AG09309 (cell line): ENCODE measurements around the gene TGFBR2.

Source experiments
- DNase-seq: peaks from one replicate; pipeline ENCODE4 v3.0.0-alpha.2; 2010; ENCODE audit warnings: low read depth
- H3K4me3 ChIP-seq: 2 replicates; pipeline ENCODE4 v1.5.1; 2011; ENCODE audit warnings: mild to moderate bottlenecking, low read depth, low read length, moderate library complexity; ENCODE audit not compliant: control insufficient read depth
- CTCF ChIP-seq: IDR thresholded peaks from 2 replicates; pipeline ENCODE4 v1.5.1; 2011; ENCODE audit warnings: mild to moderate bottlenecking, low read depth, low read length, inconsistent platforms; ENCODE audit not compliant: insufficient read depth, control insufficient read depth; ENCODE audit errors: missing control alignments

The TGFBR2 gene

DNA sequence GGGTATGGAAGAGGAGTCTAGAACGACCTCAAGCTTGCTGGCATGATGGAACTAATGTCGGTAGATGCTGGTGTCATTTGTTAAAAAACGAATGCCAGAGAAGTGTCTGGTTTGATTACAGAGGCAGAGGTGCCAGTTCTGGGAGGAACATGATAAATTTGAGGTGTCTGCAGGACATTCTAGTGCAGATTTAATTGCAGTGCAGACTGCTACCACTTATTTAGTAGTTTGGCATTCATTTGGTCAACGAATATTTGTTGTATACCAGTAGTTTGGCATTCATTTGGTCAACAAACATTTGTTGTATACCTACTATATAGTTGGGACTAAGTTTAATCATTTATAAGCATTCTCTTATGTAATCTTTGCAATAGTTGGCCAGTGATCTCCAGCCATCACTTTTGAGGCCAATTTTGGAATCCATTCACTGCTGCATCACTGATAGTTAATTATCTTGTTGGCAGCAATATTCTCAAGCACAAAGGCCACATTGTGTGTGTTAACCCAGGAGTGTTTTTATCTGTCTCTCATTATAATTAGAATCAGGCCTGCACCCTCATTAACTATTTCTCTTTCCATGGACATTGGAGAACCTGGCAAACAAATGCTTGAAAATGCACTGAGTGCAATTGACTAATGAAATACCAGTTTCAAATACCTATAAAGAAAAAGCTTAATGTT is 19.5 kb upstream of the TGFBR2 start:
- no peak for TF ChIP-seq CTCF
- DNase-seq: no peak

GRCh38 chr3:30587904-30588303 is 18.5 kb upstream of the TGFBR2 start:
- no peak overlapping the region for H3K4me3 ChIP-seq
- no peak for TF ChIP-seq CTCF
- no peak for DNase-seq

More for the DNA sequence above, 19.5 kb upstream of the TGFBR2 start:
- H3K4me3 ChIP-seq: no peak overlapping the region

GRCh38 chr3:30596152-30596551 is 10.2 kb upstream of the TGFBR2 start:
- H3K4me3 ChIP-seq: no peak overlapping the region
- TF ChIP-seq CTCF: no peak
- DNase-seq: no peak

DNA sequence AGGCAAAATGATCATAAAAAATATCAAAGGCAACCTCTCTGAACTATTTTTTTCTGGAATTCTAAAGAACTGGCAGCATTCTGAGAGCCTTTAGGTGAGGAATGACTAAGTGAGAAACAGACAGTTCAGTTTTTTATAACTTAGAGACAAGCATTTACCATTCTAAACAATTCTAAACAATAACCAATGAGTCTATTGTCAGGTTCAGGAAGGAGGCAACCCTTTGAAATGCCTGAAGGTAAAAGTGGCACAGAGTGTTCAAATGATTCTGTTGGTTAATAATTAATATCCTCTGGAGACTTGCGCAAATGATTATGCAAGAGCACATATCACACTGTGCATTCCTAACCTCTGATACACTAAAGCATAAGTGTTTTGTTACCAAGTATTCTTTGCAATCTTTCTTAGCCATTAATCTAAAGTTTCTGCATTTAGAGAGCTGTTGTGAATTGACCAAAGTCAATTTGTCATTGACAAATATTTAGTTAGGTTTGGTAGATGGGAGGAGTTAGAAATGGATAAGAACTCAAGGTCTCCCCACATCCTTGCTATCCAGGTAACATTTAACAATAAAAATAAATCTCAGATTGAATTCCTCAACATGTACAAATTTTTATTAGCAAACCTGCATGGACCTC is 9.2 kb upstream of the TGFBR2 start:
- H3K4me3 ChIP-seq: no peak overlapping the region
- peak; percentile 55 for DNase-seq
- TF ChIP-seq CTCF: no peak

DNA sequence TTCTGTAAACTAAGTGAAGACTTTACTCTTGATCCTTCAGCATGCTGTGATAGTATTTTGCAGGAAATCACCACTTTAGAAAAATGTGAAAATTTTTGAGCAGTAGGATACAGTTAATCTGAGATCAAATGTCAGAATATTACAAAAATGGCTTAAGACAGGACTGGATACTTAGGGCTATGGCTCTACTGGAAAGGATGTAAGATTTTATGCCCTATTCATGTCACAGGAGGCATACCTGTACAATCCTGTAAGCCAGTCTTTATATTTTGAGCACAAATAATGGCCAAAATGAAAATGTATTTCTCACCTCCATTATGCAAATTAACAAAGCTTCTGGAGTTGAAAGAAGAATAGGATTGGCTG is 8.6 kb upstream of the TGFBR2 start:
- no peak for DNase-seq
- TF ChIP-seq CTCF: no peak
- H3K4me3 ChIP-seq: no peak overlapping the region

- no peak for DNase-seq
- TF ChIP-seq CTCF: no peak
- no peak overlapping the region for H3K4me3 ChIP-seq
Measured at GRCh38 chr3:30598668-30599545, 7.5 kb upstream of the TGFBR2 start.
